Activated B cell treated with CpG ODN at 0.5 μM for 24 hours (primary cell): Measurements from ENCODE around the gene RPL13A. TPM values are rescaled to one million over a fixed set of nuclear protein-coding genes. Genes with fewer than 3 reads are reported as not detected.

Experiments used
- ATAC-seq: fragments of 200-7000 bp; cut with Tn5 transposase; one replicate; pipeline ENCODE4 v1.10.0; 2021; ENCODE audit warnings: low read depth, mild to moderate bottlenecking, moderate library complexity
- CTCF ChIA-PET: fragments of 350-600 bp; sonication (Branson Sonifier 250); formaldehyde crosslinking; loops from one replicate; lab custom pipeline; 2021; ENCODE audit warnings: antibody characterized with exemption; lab: Charles Lee
- POLR2A ChIA-PET: fragments of 350-600 bp; sonication (Branson Sonifier 250); formaldehyde crosslinking; loops from one replicate; lab custom pipeline; 2021; ENCODE audit warnings: antibody characterized with exemption; lab: Charles Lee
- DNase-seq: peaks from one replicate; pipeline ENCODE4 v3.0.0; 2022
- H3K27ac Mint-ChIP-seq: one replicate; pipeline ENCODE4 v1.8.0; 2020; ENCODE audit warnings: mixed read lengths
- H3K27me3 Mint-ChIP-seq: one replicate; pipeline ENCODE4 v1.8.0; 2021; ENCODE audit warnings: mixed read lengths
- H3K36me3 Mint-ChIP-seq: one replicate; pipeline ENCODE4 v1.8.0; 2021; ENCODE audit warnings: low read depth, mixed read lengths
- H3K4me1 Mint-ChIP-seq: one replicate; pipeline ENCODE4 v1.8.0; 2021; ENCODE audit warnings: mixed read lengths
- H3K4me3 Mint-ChIP-seq: one replicate; pipeline ENCODE4 v1.8.0; 2020; ENCODE audit warnings: mild to moderate bottlenecking, mixed read lengths
- H3K9me3 Mint-ChIP-seq: one replicate; pipeline ENCODE4 v1.8.0; 2020; ENCODE audit warnings: mixed read lengths
- CTCF ChIP-seq: fragments of 200-600 bp; IDR thresholded peaks from one replicate; pipeline ENCODE4 v1.8.0; 2022; ENCODE audit warnings: antibody characterized with exemption, mild to moderate bottlenecking
- intact Hi-C: fragments of 100-400 bp; cut with micrococcal nuclease; formaldehyde crosslinking; loops from one replicate; pipeline ENCODE4 v1.15.1; 2024
- total RNA-seq: library from RNA; stranded (reverse); gene quantifications from 2 replicates; pipeline ENCODE4 v1.2.3, GENCODE V29; 2022

The RPL13A gene
- total RNA-seq, 1 donor from 2014 or later: 6,642 TPM

GRCh38 chr19:49498475-49498874 is 11.1 kb downstream of the RPL13A start:
- Mint-ChIP-seq H3K4me1 (peaks cover 70% of the 10 kb centered on the region), H3K27ac (peak overlapping the region; percentile 96), H3K9me3 (no peaks in the 10 kb centered on the region), H3K36me3 (peaks cover 48% of the 10 kb centered on the region), H3K27me3 (no peaks in the 10 kb centered on the region), H3K4me3 (peak overlapping the region; percentile 93)
- ChIA-PET CTCF (interaction anchor here (1.0 kb wide), 1 partner anchor 25 kb away, joined by 3 read pairs; the partner anchor contains the start of gene FLT3LG), POLR2A (interaction anchor here (1.0 kb wide), 1 partner anchor 13 kb away, joined by 3 read pairs; no protein-coding TSS in a partner anchor)
- DNase-seq: no peak
- TF ChIP-seq CTCF: no peak
- intact Hi-C loops: loop anchor here (5.0 to 10.0 kb wide), 4 partner anchors 34 to 1136 kb away; partner anchors contain the start of genes PPP1R15A, PRR12, SYNGR4 and TMEM143
- ATAC-seq: no peak

GRCh38 chr19:49499030-49499670 is 11.7 kb downstream of the RPL13A start:
- ChIA-PET CTCF (interaction anchor here (0.7 kb wide), 1 partner anchor 48 kb away, joined by 5 read pairs; no protein-coding TSS in a partner anchor), POLR2A (interaction anchor here (0.5 to 1.0 kb wide), 3 partner anchors 12 to 958 kb away, joined by 3 read pairs; no protein-coding TSS in a partner anchor)
- ATAC-seq: no peak
- intact Hi-C loops: loop anchor here (5.0 to 10.0 kb wide), 4 partner anchors 33 to 1137 kb away; partner anchors contain the start of genes PPP1R15A, PRR12, SYNGR4 and TMEM143
- TF ChIP-seq CTCF: no peak
- H3K27ac Mint-ChIP-seq: peak overlapping the region; percentile 96
- H3K27me3 Mint-ChIP-seq: no peaks in the 10 kb centered on the region
- H3K36me3 Mint-ChIP-seq: peaks cover 46% of the 10 kb centered on the region
- H3K9me3 Mint-ChIP-seq: no peaks in the 10 kb centered on the region
- H3K4me3 Mint-ChIP-seq: peak overlapping the region; percentile 93
- no peak for DNase-seq
- peaks cover 70% of the 10 kb centered on the region for H3K4me1 Mint-ChIP-seq

DNA sequence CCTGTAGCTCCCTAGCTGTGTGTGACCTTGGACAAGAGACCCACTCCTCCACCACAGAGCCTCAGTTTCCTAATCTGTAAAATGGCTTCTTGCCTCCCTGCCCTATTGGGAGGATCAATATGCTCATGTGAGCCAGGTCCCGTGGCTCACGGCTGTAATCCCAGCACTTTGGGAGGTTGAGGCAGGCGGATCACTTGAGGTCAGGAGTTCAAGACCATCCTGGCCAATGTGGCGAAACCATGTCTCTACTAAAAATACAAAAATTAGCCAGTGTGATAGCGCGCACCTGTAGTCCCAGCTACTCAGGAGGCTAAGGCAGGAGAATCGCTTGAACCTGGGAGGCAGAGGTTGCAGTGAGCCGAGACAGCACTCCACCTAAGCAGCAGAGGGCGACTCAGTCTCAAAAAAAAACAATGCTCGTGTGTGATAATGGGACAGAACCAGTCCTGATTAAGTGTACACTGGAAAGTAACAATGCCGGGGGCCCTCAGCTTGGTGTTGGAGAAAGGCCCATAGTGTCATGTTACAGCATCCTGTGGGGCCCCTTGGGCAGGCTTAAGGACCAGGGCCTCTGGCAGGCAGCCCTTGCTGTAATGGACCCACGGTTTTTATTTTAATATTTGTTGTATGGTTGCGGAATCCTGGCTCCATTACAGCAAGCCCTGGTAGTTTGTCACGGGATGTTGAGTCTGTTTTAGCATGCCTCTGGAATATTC is 15.6 kb downstream of the RPL13A start:
- Mint-ChIP-seq H3K36me3 (peaks cover 25% of the 10 kb centered on the region), H3K4me1 (peaks cover 53% of the 10 kb centered on the region), H3K4me3 (no peak overlapping the region), H3K27me3 (no peaks in the 10 kb centered on the region), H3K9me3 (no peaks in the 10 kb centered on the region), H3K27ac (peak overlapping the region; percentile 83)
- TF ChIP-seq CTCF: no peak
- ChIA-PET CTCF (interaction anchor here (0.6 to 3.4 kb wide), 9 partner anchors 9 to 308 kb away, joined by 3 to 18 read pairs (median 3); no protein-coding TSS in a partner anchor), POLR2A (interaction anchor here (0.6 to 0.7 kb wide), 4 partner anchors 10 to 135 kb away, joined by 3 to 6 read pairs (median 4); partner anchors contain the start of gene FCGRT)
- intact Hi-C loops: no loop called here
- DNase-seq (no peak), ATAC-seq (no peak)

DNA sequence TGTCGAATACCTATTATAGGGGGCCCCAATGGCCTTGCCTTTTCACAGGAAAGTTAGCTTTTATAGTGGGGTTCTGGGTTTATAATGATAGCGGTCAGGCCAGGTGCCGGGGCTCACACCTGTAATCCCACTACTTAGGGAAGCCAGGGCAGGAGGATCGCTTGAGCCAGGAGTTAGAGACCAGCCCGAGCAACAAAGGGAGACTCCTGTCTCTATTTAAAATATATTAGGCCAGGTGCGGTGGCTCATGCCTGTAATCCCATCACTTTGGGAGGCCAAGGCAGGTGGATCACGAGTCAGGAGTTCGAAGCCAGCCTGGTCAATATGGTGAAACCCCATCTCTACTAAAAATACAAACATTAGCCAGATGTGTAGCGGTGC is 16.2 kb downstream of the RPL13A start:
- CTCF ChIA-PET: interaction anchor here (0.7 to 3.4 kb wide), 7 partner anchors 8 to 74 kb away, joined by 3 to 18 read pairs (median 4); no protein-coding TSS in a partner anchor
- no peak for ATAC-seq
- Mint-ChIP-seq H3K9me3 (no peaks in the 10 kb centered on the region), H3K36me3 (peaks cover 19% of the 10 kb centered on the region), H3K27ac (no peak overlapping the region), H3K4me3 (no peak overlapping the region), H3K4me1 (peaks cover 48% of the 10 kb centered on the region), H3K27me3 (no peaks in the 10 kb centered on the region)
- intact Hi-C loops: no loop called here
- POLR2A ChIA-PET: interaction anchor here (0.7 kb wide), 1 partner anchor 12 kb away, joined by 4 read pairs; no protein-coding TSS in a partner anchor
- DNase-seq: no peak
- no peak for TF ChIP-seq CTCF
